Measurements from ENCODE around the gene CPNE5. TPM values are rescaled to one million over a fixed set of nuclear protein-coding genes. Genes with fewer than 3 reads are reported as not detected.

Gene CPNE5
- total RNA-seq, 1 donor from 2014 or later, result 0.72 TPM

DNA sequence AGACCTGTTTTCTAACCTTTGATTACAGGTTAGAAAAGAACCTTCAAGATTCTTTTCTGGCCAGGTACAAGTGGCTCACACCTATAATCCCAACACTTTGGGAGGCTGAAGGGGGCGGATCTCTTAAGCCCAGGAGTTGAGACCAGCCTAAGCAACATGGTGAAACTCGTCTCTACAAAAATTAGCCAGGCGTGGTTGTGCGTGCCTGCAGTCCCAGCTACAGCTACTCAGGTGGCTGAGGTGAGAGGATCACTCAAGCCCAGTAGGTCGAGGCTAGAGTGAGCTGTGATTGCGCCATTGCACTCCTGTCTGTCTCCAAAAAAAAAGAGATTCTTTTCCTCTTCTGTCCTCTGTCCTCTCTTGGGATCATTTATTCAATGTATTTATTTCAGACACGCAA, 20.9 kb upstream of the CPNE5 start:
- H3K4me1 Mint-ChIP-seq (ENCODE audit: unreplicated experiment), result peaks cover 23% of the 10 kb centered on the region
- H3K4me3 Mint-ChIP-seq, result no peak overlapping the region
- no peak for DNase-seq (ENCODE audit: extremely low spot score, unreplicated experiment)
- TF ChIP-seq CTCF (conservative IDR thresholded peaks at IDR 0.05), result no peak
- H3K9me3 Mint-ChIP-seq, result no peaks in the 10 kb centered on the region
- no peaks in the 10 kb centered on the region for H3K27me3 Mint-ChIP-seq
- no peak overlapping the region for H3K27ac Mint-ChIP-seq
- peaks cover 31% of the 10 kb centered on the region for H3K36me3 Mint-ChIP-seq

DNA sequence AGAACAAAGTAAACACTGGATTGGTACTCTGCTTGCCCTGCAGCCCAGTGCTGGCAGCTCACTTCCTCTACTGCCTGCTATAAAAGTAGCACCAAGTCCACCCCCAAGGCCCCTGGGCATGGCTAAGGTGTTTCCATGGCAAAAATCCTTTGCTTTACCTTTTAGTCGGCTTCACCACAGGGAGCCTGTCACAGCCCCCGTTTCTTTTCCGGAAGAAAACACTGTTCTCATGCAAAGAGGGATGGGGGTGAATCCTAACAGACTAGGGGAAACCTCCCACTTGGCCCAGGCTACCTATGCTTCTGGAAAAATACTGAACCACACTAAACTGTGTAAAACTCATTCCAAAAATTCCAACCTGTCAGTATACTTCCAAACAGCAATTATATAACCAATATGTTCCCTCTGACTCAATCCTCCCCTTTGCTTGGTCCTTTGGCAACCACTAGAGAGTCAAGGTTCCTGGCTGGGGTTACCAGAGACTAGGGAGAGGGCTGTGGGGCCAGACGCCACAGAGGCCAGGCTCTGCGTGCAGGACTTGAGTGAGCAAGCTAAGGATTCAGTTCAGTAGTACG, 19.2 kb upstream of the CPNE5 start:
- H3K4me1 Mint-ChIP-seq (ENCODE audit: unreplicated experiment), result peaks cover 12% of the 10 kb centered on the region

GRCh38 chr6:36857325-36857724, 18.1 kb upstream of the CPNE5 start:
- no peak for TF ChIP-seq CTCF (conservative IDR thresholded peaks at IDR 0.05)
- Mint-ChIP-seq H3K27ac (no peak overlapping the region), H3K9me3 (no peaks in the 10 kb centered on the region), H3K4me3 (no peak overlapping the region), H3K36me3 (peaks cover 23% of the 10 kb centered on the region), H3K27me3 (no peaks in the 10 kb centered on the region), H3K4me1 (ENCODE audit: unreplicated experiment) (peaks cover 7% of the 10 kb centered on the region)
- DNase-seq (ENCODE audit: extremely low spot score, unreplicated experiment), result no peak

More for the DNA sequence above, 19.2 kb upstream of the CPNE5 start:
- TF ChIP-seq CTCF (conservative IDR thresholded peaks at IDR 0.05), result no peak
- Mint-ChIP-seq H3K4me3 (no peak overlapping the region), H3K36me3 (peaks cover 24% of the 10 kb centered on the region), H3K27me3 (no peaks in the 10 kb centered on the region), H3K9me3 (no peaks in the 10 kb centered on the region), H3K27ac (no peak overlapping the region)
- DNase-seq (ENCODE audit: extremely low spot score, unreplicated experiment), result no peak

DNA sequence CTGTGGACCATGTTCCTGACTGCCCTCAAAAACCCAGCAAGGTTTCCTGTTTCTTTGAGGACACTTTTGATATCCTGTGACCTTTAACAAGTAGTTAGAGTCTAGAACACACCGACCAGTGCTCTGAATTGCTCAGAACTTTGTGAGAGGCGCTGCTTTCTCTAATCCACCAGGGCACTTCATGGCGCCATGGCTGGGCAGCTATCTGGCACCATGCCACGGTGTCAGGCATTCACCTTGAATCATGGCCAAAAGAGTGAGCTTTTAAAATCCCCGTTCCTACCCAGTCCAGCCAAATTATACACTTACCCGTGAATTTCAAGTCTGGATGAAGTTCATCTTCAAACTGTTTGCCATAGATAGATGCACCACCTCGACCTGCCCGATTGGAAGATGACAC, 17.0 kb upstream of the CPNE5 start:
- no peak overlapping the region for H3K27ac Mint-ChIP-seq
- peaks cover 22% of the 10 kb centered on the region for H3K36me3 Mint-ChIP-seq
- no peaks in the 10 kb centered on the region for H3K9me3 Mint-ChIP-seq
- no peak for DNase-seq (ENCODE audit: extremely low spot score, unreplicated experiment)
- TF ChIP-seq CTCF (conservative IDR thresholded peaks at IDR 0.05), result no peak
- no peak overlapping the region for H3K4me3 Mint-ChIP-seq
- no peaks in the 10 kb centered on the region for H3K27me3 Mint-ChIP-seq
- peaks cover 7% of the 10 kb centered on the region for H3K4me1 Mint-ChIP-seq (ENCODE audit: unreplicated experiment)

DNA sequence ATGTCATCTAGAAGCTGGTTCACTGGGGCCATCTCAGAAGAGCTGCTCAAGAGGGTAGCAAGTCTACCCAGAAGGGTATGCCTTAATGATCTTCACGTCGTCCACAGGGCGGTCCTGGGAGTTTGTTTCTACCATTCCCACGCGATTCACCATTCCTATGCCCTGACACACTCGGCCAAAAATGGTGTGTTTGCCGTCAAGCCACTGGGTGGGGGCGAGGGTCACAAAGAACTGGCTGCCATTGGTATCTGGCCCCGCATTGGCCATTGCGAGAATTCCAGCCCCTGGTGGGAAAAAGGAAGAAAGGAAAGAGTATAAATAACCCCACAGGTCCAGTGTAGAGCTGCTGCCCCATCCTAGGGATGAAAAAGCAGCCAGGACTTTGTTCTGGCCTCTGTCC, 16.5 kb upstream of the CPNE5 start:
- Mint-ChIP-seq H3K27ac (no peak overlapping the region), H3K27me3 (no peaks in the 10 kb centered on the region), H3K4me3 (no peak overlapping the region), H3K4me1 (ENCODE audit: unreplicated experiment) (peaks cover 10% of the 10 kb centered on the region), H3K36me3 (peaks cover 20% of the 10 kb centered on the region), H3K9me3 (no peaks in the 10 kb centered on the region)
- DNase-seq (ENCODE audit: extremely low spot score, unreplicated experiment), result no peak
- no peak for TF ChIP-seq CTCF (conservative IDR thresholded peaks at IDR 0.05)

DNA sequence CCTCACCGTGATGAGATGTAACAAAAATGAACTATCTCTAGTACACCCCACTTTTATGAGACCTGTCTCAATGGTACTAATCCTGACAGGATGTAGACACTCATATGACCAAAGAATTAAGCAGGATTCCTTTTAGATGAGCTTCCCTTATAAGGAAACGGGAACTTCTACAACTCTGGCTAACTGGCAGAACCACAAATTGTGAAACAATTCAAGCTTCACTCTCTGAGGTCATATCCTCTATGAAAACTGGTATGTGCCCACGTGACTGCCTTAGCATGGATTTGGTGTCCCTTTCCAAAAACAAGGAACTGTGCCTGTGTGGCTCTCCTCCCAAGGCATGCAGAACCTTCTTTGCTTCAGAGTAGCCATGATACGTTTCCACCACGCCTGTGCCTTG, 14.1 kb upstream of the CPNE5 start:
- Mint-ChIP-seq H3K36me3 (peaks cover 12% of the 10 kb centered on the region), H3K4me3 (no peak overlapping the region)
- TF ChIP-seq CTCF (conservative IDR thresholded peaks at IDR 0.05), result no peak

More for the DNA sequence above, 14.1 kb upstream of the CPNE5 start:
- Mint-ChIP-seq H3K9me3 (no peaks in the 10 kb centered on the region), H3K27ac (peak overlapping the region; percentile 66), H3K27me3 (peaks cover 3% of the 10 kb centered on the region), H3K4me1 (ENCODE audit: unreplicated experiment) (peaks cover 24% of the 10 kb centered on the region)
- DNase-seq (ENCODE audit: extremely low spot score, unreplicated experiment), result no peak
